KOPT-K1 (cell line): ENCODE results near the gene UBALD1.

Experiments used
- H3K27ac ChIP-seq: fragments of 200-600 bp; sonication (generic); 2 replicates; pipeline ENCODE4 v1.5.1; 2016; ENCODE audit warnings: antibody characterized with exemption, mild to moderate bottlenecking, low read depth, low read length; ENCODE audit not compliant: poor library complexity, severe bottlenecking
- H3K36me3 ChIP-seq: fragments of 200-600 bp; sonication (generic); 2 replicates; pipeline ENCODE4 v1.5.1; 2017; ENCODE audit warnings: antibody characterized with exemption, mild to moderate bottlenecking, low read length, moderate library complexity; ENCODE audit not compliant: insufficient read depth
- H3K9me3 ChIP-seq: fragments of 200-600 bp; sonication (generic); 2 replicates; pipeline ENCODE4 v1.5.1; 2017; ENCODE audit warnings: antibody characterized with exemption, low read length, mild to moderate bottlenecking; ENCODE audit not compliant: insufficient read depth, poor library complexity, severe bottlenecking

Gene UBALD1

DNA sequence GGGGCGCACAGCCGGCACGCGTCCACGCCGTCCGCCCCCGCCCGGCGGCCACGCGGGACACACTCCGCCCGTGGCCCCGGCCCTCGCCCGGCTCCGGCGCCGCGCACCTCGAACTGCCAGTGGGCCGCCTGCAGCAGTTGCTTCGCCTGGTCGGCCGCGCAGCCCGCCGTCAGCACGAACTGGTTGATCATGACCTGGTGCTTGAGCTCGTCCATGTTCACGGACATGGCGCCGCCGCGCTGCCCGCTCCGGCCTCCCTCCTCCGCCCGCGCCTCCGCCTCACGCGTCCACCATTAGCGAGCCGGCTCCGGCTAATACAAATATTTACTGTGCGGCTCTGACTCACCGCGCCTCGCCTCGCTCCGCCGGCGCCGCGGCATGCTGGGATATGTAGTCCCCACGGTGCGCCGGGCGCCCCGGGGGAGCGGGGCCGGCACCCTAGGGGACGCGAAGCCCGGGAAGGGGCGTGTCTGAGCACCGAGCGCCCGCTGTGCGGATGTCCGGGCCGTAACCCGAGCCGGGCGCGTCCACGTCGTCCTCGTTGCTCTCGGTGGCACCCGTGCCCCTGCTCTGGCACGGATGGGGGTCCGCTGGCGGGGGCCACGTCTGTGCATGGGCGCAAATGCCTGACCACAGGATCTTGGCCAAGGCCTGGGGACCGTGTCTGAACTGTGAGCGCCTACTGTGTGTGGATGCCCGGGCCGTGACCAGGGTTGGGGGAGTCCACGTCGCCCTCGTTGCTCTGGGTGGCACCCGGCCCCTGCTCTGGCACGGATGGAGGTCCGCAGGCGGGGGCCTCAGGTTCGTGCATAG, at the start of gene UBALD1:
TSS of gene UBALD1 (minus strand) at position 318 of the 813 bp plus-strand sequence. CDS start at position 227, 91 bp downstream.
- no peaks in the 10 kb centered on the region for H3K9me3 ChIP-seq
- H3K36me3 ChIP-seq = no peaks in the 10 kb centered on the region
- H3K27ac ChIP-seq = peak within 1 kb of the TSS; percentile 63

- Histone ChIP-seq H3K36me3 (peaks cover 33% of the 10 kb centered on the region), H3K9me3 (no peaks in the 10 kb centered on the region), H3K27ac (no peak overlapping the region)
These were observed 49.2 kb upstream of the UBALD1 start for GRCh38 chr16:4663777-4664465.

GRCh38 chr16:4663465-4663776, 48.7 kb upstream of the UBALD1 start:
- Histone ChIP-seq H3K9me3 (no peaks in the 10 kb centered on the region), H3K36me3 (peaks cover 31% of the 10 kb centered on the region), H3K27ac (no peak overlapping the region)

- no peak overlapping the region for H3K27ac ChIP-seq
- H3K36me3 ChIP-seq = peaks cover 25% of the 10 kb centered on the region
- no peaks in the 10 kb centered on the region for H3K9me3 ChIP-seq
These were observed 47.0 kb upstream of the UBALD1 start for GRCh38 chr16:4661661-4662060.

DNA sequence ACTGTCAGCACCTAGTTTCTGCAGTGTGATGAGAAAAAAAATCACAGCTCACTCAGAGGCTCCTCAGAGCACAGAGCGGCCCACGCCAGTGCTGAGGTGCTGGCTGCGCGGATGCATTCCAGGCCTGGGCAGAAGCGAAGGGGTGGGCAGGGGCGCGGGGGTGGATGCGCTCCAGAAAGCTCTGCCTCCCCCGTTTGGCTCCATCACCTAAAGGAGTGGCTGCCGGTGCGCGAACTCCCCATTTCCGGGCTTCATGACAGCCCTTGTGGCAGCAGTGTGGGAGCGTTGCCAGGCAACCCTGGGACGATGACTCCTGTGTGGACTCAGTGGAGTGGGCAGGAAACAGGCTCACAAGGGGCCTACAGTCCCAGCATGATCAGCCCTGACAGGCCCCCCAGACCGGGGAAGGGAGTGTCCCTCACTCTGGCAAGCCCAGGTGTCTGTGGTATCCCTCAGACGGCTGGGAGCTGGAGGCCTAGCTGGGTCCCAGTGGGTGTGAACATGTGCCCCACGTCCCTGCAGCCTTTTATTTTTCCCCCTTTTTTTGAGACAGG, 45.8 kb upstream of the UBALD1 start:
- H3K36me3 ChIP-seq = peaks cover 29% of the 10 kb centered on the region; the same call in 1 of the 2 replicates
- no peak overlapping the region for H3K27ac ChIP-seq
- no peaks in the 10 kb centered on the region for H3K9me3 ChIP-seq

- H3K9me3 ChIP-seq = no peaks in the 10 kb centered on the region
These were observed 45.0 kb upstream of the UBALD1 start for GRCh38 chr16:4659363-4660353.

GRCh38 chr16:4656695-4657686, 42.3 kb upstream of the UBALD1 start:
- no peaks in the 10 kb centered on the region for H3K9me3 ChIP-seq
- H3K27ac ChIP-seq = no peak overlapping the region
- peaks cover 51% of the 10 kb centered on the region for H3K36me3 ChIP-seq

More at GRCh38 chr16:4659363-4660353, 45.0 kb upstream of the UBALD1 start:
- Histone ChIP-seq H3K27ac (no peak overlapping the region), H3K36me3 (peaks cover 37% of the 10 kb centered on the region; the same call in 1 of the 2 replicates)

- Histone ChIP-seq H3K36me3 (peaks cover 58% of the 10 kb centered on the region), H3K9me3 (no peaks in the 10 kb centered on the region)
These were observed 41.5 kb upstream of the UBALD1 start for GRCh38 chr16:4656221-4656620.

DNA sequence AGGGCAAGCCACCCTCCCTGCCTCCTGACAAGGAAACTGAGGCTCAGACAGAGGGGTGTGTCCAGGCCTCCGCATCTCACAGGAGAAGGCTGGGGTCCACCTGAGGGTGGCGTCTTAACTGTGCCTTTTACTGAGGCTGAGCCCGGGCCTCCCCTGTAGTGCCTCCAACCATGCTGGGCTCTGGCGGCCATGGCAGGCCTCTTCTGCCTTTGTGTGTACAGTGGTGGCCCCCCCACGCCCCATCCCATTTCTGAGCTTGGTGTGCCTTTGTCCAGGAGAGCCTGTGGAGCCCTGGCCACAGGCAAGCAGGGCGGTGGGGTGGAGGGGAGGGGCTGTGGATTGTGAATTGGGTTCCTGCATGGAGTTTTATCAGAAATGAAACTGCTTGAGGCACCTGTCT, 41.1 kb upstream of the UBALD1 start:
- Histone ChIP-seq H3K36me3 (peaks cover 63% of the 10 kb centered on the region), H3K9me3 (no peaks in the 10 kb centered on the region), H3K27ac (no peak overlapping the region)

More at GRCh38 chr16:4656221-4656620, 41.5 kb upstream of the UBALD1 start:
- H3K27ac ChIP-seq = no peak overlapping the region

DNA sequence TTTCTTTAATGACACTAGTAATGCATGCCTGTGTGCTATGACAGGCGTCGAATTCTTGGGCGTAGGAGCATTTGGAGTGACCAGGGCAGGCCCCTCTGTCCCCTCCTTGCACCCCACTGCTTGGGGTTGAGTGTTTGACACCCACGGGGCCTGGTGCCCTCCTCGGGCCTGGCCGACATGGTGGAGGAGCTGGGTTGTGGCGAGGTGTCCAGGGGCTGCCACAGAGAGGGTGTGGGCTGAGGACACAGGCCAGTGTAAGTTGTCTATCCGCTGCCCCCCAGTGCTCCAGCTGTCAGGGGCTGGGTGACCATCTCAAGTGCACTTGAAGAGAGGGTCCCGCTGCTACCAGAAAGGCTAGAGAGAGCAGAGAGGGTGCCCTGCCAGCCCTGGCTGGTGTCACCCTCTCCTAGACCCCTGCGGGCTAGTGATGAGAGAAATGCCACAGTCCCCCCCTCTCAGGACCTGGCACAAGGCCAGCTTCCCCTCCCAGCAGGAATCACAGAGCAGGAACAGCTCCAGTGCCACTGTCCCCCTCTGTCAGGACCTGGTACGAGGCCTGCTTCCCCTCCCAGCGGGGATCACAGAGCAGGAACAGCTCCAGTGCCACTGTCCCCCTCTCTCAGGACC, 40.4 kb upstream of the UBALD1 start:
- Histone ChIP-seq H3K36me3 (peaks cover 67% of the 10 kb centered on the region), H3K9me3 (no peaks in the 10 kb centered on the region), H3K27ac (no peak overlapping the region)

DNA sequence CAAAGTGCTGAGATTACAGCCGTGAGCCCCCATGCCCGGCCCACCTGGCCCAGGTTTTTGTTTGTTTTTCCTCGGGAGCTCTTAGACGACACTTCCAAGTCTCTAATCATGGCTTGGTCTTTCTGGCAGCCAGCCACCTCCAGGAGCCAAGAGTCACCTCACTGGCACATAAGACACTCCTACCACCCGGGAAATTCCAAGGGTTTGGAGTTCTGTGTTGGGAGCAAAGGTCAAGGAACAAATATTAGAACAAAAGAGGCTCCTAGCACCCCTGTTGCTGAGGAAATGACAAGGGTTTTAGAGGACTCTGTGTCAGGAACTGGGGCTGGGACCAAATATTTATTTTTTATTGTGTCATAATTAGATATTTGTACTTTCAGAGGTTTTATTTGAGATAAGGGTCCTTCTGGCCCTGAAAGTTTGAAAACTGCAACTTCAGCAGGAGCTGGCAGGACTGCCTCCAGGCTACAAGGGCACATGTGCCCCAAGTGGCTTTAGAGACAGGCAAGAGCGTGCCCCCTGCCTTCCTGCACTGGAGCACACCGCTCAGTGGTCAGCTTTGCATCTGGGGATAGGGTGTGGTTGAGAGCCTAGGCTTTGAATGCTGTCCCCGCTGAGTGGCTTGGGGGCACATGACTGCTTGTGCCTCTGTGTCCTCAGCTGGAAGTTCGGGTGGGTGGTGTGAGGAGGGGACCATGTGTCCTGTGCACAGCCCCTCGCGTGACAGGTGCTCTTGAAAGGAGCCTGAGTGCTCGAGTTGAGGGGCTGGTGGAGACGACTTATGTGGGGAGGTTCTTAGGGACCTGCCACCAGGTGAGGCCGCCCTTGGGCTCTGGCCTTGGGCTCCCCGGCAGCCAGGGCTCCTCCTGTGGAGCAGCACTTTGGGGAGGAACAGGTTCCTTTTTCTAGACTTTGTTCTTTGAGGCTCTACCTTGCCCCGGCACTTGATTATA, 39.6 kb upstream of the UBALD1 start:
- Histone ChIP-seq H3K27ac (no peak overlapping the region), H3K36me3 (peaks cover 67% of the 10 kb centered on the region), H3K9me3 (no peaks in the 10 kb centered on the region)

- Histone ChIP-seq H3K9me3 (no peaks in the 10 kb centered on the region), H3K27ac (no peak overlapping the region), H3K36me3 (peaks cover 59% of the 10 kb centered on the region)
These were observed 37.9 kb upstream of the UBALD1 start for GRCh38 chr16:4652561-4652960.
